GM12878 (cell line): ENCODE measurements around the gene MTMR4. TPM values are rescaled to one million over a fixed set of nuclear protein-coding genes. Genes with fewer than 3 reads are reported as not detected.
A peak's percentile ranks its signal among the peaks of the same experiment; 100 is the strongest.

Source experiments
- ASH2L ChIP-seq: fragments of 300-600, 200-600 bp; sonication (generic); IDR thresholded peaks from 2 replicates; pipeline ENCODE4 v1.6.1; 2017; ENCODE audit warnings: low read depth, mild to moderate bottlenecking, borderline replicate concordance
- BCL3 ChIP-seq: IDR thresholded peaks from 2 replicates; pipeline ENCODE4 v1.6.1; 2011; ENCODE audit warnings: borderline replicate concordance, low read depth, mild to moderate bottlenecking, moderate library complexity, low read length; ENCODE audit not compliant: insufficient read depth, poor library complexity, severe bottlenecking
- CEBPZ ChIP-seq: fragments of 150-350 bp; IDR thresholded peaks from 2 replicates; pipeline ENCODE4 v1.6.1; 2016; ENCODE audit warnings: low read depth, low read length
- E2F4 ChIP-seq: IDR thresholded peaks from 2 replicates; pipeline ENCODE4 v1.6.1; 2012; ENCODE audit warnings: low read depth, low read length, improper control_type of control experiment
- EGR1 ChIP-seq, 2 experiments: IDR thresholded peaks; 1 replicate in 1 of 2; 2 replicates in 1 of 2; pipeline ENCODE4 v1.6.1; 2011 to 2012; ENCODE audit warnings: low read depth in 2 of 2, low read length in 2 of 2, borderline replicate concordance in 1 of 2, mild to moderate bottlenecking in 1 of 2, moderate library complexity in 1 of 2
- FOXM1 ChIP-seq: IDR thresholded peaks from 2 replicates; pipeline ENCODE4 v1.6.1; 2012; ENCODE audit warnings: low read depth, mild to moderate bottlenecking, inconsistent platforms, low read length, moderate library complexity
- RB1 ChIP-seq: fragments of 450-650 bp; formaldehyde crosslinking; IDR thresholded peaks from 2 replicates; pipeline ENCODE4 v1.6.1; 2017; ENCODE audit warnings: mild to moderate bottlenecking, borderline replicate concordance
- SIN3A ChIP-seq: IDR thresholded peaks from 2 replicates; pipeline ENCODE4 v1.6.1; 2012; ENCODE audit warnings: low read depth, low read length, improper control_type of control experiment
- SMAD1 ChIP-seq: fragments of 450-650 bp; IDR thresholded peaks from 2 replicates; pipeline ENCODE4 v1.6.1; 2018; ENCODE audit warnings: mild to moderate bottlenecking, low read depth; ENCODE audit not compliant: partially characterized antibody
- SMAD5 ChIP-seq: IDR thresholded peaks from 2 replicates; pipeline ENCODE4 v1.6.1; 2016; ENCODE audit warnings: antibody characterized with exemption, low read depth
- SPI1 ChIP-seq: IDR thresholded peaks from 2 replicates; pipeline ENCODE4 v1.6.1; 2011; ENCODE audit warnings: low read depth, mild to moderate bottlenecking, low read length, moderate library complexity, borderline replicate concordance; ENCODE audit not compliant: insufficient read depth
- USF1 ChIP-seq: IDR thresholded peaks from 2 replicates; pipeline ENCODE4 v1.6.1; 2011; ENCODE audit warnings: borderline replicate concordance, low read depth, mild to moderate bottlenecking, moderate library complexity, mixed read lengths, low read length; ENCODE audit not compliant: insufficient read depth; ENCODE audit errors: extremely low read length
- ZBED1 ChIP-seq: IDR thresholded peaks from 2 replicates; pipeline ENCODE4 v1.6.1; 2016; ENCODE audit warnings: borderline replicate concordance
- ZNF217 ChIP-seq: fragments of 450-650 bp; IDR thresholded peaks from 2 replicates; pipeline ENCODE4 v1.6.1; 2017; ENCODE audit warnings: antibody characterized with exemption, mild to moderate bottlenecking
- ZNF622 ChIP-seq: fragments of 450-650 bp; IDR thresholded peaks from 2 replicates; pipeline ENCODE4 v1.6.1; 2017; ENCODE audit warnings: mild to moderate bottlenecking, inconsistent platforms
- polyA plus RNA-seq, 11 experiments: library from polyadenylated mRNA; depleted of rRNA in 4 of 11; unstranded in 6 of 11; stranded (reverse) in 5 of 11; fragments of >200 nt; fragmentation: Nextera tagmentation in 4 of 11; fragmentation: Illumina TruSeq in 1 of 11; extraction: Ambion mirVana in 4 of 11; extraction: Trizol in 1 of 11; gene quantifications; 1 replicate in 1 of 11; 2 replicates in 10 of 11; pipeline versions ENCODE4 v1.2.1 to v1.2.3, GENCODE V29; 2011 to 2016; ENCODE audit warnings: inconsistent platforms in 2 of 11, missing spikeins in 2 of 11, low read depth in 1 of 11
- total RNA-seq, 4 experiments: library from RNA; depleted of rRNA in 3 of 4; stranded (reverse); fragments of >200 nt in 3 of 4; fragmentation: Illumina TruSeq in 1 of 4; extraction: Trizol in 1 of 4; gene quantifications; 2 replicates each; pipeline versions ENCODE4 v1.2.1 to v1.2.3, GENCODE V29; 2013 to 2021
- TF ChIP-seq, protein P1 (sequence below), 3 experiments: IDR thresholded peaks in 2 of 3; conservative IDR thresholded peaks in 1 of 3; 2 replicates each; pipeline ENCODE4 v1.5.1; 2011; ENCODE audit warnings: low read depth in 3 of 3, low read length in 3 of 3, mild to moderate bottlenecking in 3 of 3, control low read depth in 2 of 3, moderate library complexity in 2 of 3, inconsistent platforms in 1 of 3, mixed read lengths in 1 of 3; ENCODE audit not compliant: control insufficient read depth in 2 of 3, insufficient read depth in 1 of 3; ENCODE audit errors: extremely low read depth in 1 of 3
- TF ChIP-seq, protein P2 (sequence below): fragments of 450-650 bp; IDR thresholded peaks from 2 replicates; pipeline ENCODE4 v1.6.1; 2016; ENCODE audit warnings: mild to moderate bottlenecking

MTMR4 gene
- total and polyA plus RNA-seq, 10 of the 15 experiments (the other 5 are each of a cell fraction or from before 2014, with no cell fraction given) = 12.8 to 127 (median 53.2) TPM

- TF ChIP-seq, protein P1, sequence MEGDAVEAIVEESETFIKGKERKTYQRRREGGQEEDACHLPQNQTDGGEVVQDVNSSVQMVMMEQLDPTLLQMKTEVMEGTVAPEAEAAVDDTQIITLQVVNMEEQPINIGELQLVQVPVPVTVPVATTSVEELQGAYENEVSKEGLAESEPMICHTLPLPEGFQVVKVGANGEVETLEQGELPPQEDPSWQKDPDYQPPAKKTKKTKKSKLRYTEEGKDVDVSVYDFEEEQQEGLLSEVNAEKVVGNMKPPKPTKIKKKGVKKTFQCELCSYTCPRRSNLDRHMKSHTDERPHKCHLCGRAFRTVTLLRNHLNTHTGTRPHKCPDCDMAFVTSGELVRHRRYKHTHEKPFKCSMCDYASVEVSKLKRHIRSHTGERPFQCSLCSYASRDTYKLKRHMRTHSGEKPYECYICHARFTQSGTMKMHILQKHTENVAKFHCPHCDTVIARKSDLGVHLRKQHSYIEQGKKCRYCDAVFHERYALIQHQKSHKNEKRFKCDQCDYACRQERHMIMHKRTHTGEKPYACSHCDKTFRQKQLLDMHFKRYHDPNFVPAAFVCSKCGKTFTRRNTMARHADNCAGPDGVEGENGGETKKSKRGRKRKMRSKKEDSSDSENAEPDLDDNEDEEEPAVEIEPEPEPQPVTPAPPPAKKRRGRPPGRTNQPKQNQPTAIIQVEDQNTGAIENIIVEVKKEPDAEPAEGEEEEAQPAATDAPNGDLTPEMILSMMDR (IDR thresholded peaks at IDR 0.05 in 2 of 3, conservative IDR thresholded peaks at IDR 0.05 in 1 of 3; ENCODE audit: control insufficient read depth in 2 of 3, extremely low read depth in 1 of 3, insufficient read depth in 1 of 3, low read depth in 3 of 3, low read length in 3 of 3) = no peak
- TF ChIP-seq CEBPZ = peak; percentile 82
- peak in 1 of 2 experiments; percentile 88; a peak in 2 of 3 replicates for TF ChIP-seq EGR1 (IDR thresholded peaks at IDR 0.05; ENCODE audit: borderline replicate concordance in 1 of 2, low read depth in 2 of 2, low read length in 2 of 2)
- TF ChIP-seq SMAD1 = no peak
- TF ChIP-seq FOXM1 = 0 out of 2 replicates have a peak, but pooled peaks have one; percentile 11
- TF ChIP-seq ASH2L = no peak
- no peak for TF ChIP-seq USF1
- TF ChIP-seq, protein P2, sequence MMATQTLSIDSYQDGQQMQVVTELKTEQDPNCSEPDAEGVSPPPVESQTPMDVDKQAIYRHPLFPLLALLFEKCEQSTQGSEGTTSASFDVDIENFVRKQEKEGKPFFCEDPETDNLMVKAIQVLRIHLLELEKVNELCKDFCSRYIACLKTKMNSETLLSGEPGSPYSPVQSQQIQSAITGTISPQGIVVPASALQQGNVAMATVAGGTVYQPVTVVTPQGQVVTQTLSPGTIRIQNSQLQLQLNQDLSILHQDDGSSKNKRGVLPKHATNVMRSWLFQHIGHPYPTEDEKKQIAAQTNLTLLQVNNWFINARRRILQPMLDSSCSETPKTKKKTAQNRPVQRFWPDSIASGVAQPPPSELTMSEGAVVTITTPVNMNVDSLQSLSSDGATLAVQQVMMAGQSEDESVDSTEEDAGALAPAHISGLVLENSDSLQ = peak; percentile 51
- TF ChIP-seq ZBED1 = no peak
- no peak; the same call in none of the 2 replicates for TF ChIP-seq SIN3A
- TF ChIP-seq BCL3 = no peak
- TF ChIP-seq E2F4 = no peak
- TF ChIP-seq ZNF622 = no peak
- no peak for TF ChIP-seq SMAD5
- no peak for TF ChIP-seq RB1
- no peak for TF ChIP-seq SPI1
- no peak for TF ChIP-seq ZNF217
These were observed 3.6 kb upstream of the MTMR4 start (continued) for GRCh38 chr17:58517928-58518609.
